CD4-positive, alpha-beta T cell treated with Interleukin-1 beta for 1 hour (primary cell): ENCODE data around the gene CLK3.
"Not testable (repeated sequence)": the region's sequence is repeated elsewhere in the genome, so short reads cannot be mapped to it uniquely, and the experiment has no call there.

Experiments
- DNase-seq, 2 donors: peaks; one replicate each; pipeline ENCODE4 v3.0.0-alpha.2; 2020 to 2022

The CLK3 gene

GRCh38 chr15:74621936-74622335 is 6.3 kb downstream of the CLK3 start:
- DNase-seq, result no peak

GRCh38 chr15:74622758-74623157 is 7.1 kb downstream of the CLK3 start:
- DNase-seq, result no peak

DNA sequence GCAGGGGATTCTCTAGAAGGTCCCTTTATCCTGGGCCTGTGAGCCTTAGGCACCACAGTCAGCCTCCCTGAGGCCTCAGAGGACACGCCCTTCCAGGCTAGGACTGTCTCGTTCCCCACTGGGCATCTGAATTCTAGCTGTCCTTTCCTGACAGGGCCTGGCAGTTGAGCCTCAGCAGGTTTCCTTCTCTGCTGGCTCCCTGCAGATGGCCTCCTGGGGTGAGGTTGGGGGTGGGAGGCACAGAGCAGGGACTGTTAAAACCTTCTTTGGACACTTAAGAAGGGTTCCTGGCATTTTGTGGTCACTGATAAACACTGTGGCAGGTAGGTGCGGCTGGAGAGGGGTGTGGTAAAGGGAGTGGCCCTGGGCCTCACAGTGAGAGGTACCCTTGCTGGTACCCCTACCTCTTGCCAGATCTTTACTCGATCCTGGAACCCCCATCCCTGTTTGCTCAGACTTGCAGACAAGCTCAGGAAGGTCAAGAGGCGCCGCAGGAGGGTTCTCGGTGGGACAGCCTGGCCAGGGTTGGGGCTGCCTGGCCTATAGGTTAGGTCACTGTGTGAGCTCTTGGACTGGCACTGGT is 8.5 kb downstream of the CLK3 start:
- no peak for DNase-seq

GRCh38 chr15:74625693-74626092 is 10.1 kb downstream of the CLK3 start:
- no peak for DNase-seq

DNA sequence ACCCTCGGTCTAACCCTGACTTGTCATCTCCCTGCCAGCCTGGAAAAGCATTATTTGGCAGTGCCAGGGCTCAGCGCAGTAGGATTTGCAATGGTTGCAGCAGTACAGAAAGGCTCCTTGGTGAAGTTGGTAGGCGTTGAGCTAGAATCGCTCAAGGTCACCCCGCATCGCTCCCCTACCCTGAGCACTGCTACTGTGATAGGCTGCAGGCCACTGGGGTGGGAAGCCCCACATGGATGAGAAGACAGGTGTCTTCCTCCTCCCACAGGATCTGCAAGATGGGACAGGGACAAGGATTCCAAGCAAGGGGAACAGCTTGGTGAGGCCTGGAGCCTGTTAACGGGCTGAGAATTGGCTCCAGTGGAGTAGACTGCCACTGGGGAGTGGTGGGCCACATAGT is 10.7 kb downstream of the CLK3 start:
- no peak for DNase-seq

DNA sequence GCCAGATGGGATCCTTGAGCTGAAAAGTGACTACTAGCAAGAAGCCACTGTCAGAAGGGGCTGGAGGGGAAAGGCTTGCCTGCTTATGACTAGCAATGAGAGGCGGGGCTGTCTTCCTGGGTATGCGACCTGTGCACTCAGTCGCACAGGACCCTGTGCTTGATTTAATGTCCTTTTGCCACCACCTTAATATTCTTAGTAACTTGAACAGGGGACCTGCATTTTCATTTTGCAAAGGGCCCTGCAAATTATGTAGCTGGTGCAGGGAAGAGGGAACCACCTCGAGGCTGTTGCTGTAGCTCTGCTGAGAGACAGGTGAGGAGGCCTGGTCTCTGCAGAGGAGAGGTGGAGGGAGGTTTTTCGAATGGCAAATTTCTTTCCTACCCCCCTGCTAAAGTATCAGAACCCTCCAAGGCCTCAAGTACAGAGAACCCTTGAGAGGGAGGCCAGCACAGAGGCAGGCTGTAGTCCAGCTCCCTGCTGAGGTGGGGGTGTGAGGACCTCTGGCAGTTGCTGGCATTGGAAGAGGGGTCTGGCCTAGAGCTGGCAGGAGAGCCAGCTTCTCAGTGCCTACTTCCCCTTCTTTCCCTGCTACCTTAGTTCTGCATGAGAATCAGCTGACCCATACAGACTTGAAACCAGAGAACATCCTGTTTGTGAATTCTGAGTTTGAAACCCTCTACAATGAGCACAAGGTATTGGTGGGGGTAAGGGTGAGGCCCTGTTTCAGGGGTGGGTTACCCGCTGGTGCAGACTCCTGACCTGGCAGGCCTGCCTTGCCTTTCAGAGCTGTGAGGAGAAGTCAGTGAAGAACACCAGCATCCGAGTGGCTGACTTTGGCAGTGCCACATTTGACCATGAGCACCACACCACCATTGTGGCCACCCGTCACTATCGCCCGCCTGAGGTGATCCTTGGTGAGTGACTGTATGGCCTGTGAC is 11.4 kb downstream of the CLK3 start:
- DNase-seq, result no peak

GRCh38 chr15:74627766-74628165 is 12.1 kb downstream of the CLK3 start:
- DNase-seq, result no peak

- no peak for DNase-seq
Measured at GRCh38 chr15:74628199-74628598, 12.6 kb downstream of the CLK3 start.

DNA sequence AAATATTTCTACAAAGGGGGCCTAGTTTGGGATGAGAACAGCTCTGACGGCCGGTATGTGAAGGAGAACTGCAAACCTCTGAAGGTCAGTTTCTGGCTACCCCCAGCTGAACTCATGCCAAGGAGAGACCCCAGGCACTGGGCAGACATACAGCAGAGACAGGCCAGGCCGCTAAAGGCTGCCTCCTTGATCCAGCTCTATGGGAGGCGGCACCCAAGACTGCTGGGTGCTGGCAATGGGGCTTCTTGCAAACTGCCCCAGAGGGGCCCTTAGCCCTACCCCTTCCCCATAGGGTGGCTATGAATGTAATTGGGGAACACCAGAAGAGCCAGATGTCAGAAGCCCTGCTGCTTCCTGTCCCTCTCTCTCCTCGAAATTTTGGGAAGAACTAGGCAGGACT is 13.3 kb downstream of the CLK3 start:
- DNase-seq, result no peak

GRCh38 chr15:74629696-74630095 is 14.1 kb downstream of the CLK3 start:
- DNase-seq, result not testable (repeated sequence)

- peak in 1 of 2 donors; percentile 39 for DNase-seq
Measured at GRCh38 chr15:74630284-74631086, 14.8 kb downstream of the CLK3 start.

DNA sequence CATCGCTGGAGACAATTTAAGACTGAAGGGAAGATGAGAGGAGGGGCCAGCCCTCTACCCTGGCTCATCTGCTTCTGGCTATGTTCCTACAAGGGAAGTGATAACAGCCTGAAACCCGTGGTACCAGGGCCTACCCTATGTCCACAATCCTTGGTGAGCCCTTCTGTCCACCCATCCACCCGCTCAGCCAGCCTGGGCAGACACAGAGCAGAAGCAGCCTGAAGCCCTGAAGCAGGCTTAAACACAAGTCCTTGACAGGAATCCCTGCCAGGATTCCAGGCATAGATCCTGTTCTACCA is 15.4 kb downstream of the CLK3 start:
- DNase-seq, result no peak

DNA sequence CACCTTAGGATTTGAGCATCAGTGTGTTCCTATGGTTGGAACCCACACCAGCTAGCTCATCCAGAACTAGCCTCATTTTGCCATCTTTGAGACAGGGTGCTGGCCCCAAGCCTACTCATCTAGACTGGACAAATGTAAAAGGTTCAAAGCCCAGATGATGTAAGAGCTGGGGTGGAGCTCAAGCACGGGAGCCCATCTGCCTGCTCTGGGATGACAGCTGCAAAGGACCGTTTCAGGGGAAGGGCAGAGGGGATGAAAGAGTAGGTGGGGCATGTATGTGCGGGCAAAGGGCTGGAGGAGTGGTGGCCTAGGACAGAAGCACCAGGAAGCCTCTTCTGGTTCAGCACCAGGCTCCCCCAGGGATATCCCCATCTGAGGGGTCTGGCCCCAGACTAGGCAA is 15.8 kb downstream of the CLK3 start:
- DNase-seq, result no peak

DNA sequence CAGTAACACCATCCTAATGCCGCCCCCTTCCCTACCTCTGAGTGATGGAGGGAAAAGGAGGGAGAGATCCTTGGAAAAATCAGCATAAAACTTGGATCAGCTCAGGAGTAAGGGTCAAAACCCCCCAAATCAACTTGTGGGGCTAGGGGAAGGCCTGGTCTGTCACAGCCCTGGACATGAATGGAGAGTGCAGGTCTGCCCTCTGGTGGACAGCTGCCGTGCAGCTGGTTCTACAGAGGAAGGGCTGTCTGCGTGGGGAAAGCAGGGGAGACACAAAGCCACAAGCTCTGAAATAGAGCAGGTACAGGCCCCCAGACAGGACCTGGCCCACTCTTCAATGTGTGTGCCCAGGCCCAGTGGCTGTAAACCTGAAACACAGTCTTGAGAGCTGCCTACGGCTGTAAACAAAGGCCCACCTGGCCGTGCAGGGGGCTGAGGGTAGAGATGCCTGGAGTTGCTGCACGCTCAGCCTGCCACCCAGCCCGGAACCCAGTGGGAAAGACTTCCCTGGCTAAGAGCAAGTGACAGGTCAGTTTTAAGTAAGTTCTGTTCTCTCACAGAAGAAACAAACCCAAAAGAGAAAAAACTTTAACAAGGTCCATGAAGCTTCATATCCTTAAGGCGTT is 16.4 kb downstream of the CLK3 start:
- peak; percentile 55 to 59 for DNase-seq

DNA sequence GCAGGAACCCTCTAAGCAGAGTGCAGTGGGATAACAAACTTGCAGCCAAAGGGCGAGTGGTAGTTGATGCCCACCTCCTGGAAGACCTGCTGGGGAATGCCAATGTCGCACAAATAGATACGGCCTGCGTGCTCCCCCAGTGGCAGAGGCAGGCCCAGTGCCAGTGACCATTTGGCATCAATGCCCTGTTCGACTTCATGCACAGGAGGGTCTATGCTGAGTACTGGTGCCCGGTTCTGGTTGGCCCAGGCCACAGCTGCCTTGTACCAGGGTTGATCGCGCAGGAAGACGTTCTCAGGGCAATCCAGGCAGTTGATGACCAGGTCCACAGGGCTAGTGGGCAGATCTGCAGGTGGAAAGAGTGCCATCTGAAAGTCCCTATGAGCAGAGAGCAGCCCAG is 17.0 kb downstream of the CLK3 start:
- no peak for DNase-seq

GRCh38 chr15:74633781-74634180 is 18.1 kb downstream of the CLK3 start:
- no peak for DNase-seq

GRCh38 chr15:74635228-74635627 is 19.6 kb downstream of the CLK3 start:
- DNase-seq, result peak; percentile 76 to 78

- DNase-seq, result no peak
Measured at GRCh38 chr15:74636984-74637383, 21.3 kb downstream of the CLK3 start.

GRCh38 chr15:74641151-74641550 is 25.5 kb downstream of the CLK3 start:
- DNase-seq, result no peak

DNA sequence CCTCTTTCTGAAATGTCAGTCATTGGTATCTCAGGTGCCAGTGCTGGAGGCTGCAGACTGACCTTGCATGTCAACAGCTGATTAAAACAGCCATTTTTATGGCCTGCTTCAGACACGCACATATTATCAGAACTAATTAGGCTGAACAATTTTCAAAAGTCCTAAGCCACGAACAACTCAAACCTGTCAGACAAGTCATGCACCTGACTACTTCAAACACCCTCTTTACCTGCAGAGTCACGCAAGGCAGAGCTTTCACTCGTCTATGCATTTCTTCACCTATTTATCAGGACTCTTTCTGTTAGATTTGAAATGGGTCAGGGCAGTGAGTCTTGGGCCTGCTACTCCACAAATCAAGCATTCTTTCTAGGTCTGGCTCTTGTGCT is 26.7 kb downstream of the CLK3 start:
- no peak for DNase-seq

DNA sequence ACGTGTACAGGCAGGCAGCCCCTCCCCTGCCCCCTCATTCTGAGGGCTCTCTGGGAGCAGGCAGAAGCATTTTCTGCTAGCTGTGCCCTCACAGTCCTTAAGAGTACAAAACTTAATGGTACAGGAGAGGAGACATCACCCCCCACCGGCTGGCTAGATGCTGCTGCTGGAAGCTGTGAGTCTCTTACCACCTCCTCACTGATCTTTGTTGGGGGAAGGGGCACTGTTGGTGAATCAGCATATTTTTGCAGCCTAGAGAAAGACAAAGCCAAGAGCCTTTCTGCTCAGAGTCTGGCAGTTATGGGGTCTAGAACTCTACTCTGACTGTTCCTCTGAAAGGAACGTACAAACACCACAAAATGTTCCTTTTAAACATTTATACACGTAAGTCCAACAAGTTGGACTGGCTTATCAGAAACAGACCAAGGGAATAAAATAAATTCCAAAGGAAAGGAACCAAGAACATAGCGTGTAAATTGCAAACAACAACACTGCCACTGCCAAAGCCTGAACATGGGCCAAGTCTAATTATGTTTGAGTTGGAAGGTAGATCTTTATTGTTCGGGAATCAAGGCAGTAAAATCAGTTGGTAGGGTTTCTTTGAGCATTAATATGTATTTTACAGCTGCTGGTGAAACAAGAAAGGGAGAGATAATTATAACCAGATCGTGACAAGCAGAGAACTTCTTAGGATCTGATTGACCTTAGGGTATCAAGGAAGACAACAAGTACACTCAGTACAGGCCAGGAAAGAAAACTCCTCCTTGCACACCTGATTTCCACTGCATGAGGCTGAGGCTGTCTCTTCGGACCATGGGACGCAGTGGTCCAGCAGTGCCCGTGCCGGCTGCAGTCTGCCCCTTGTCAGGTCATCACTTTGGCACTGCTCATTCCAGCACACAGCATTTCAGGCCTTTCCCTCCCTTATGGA is 27.4 kb downstream of the CLK3 start:
- DNase-seq, result no peak

GRCh38 chr15:74643665-74644204 is 28.1 kb downstream of the CLK3 start:
- no peak for DNase-seq
